H1 (cell line): ENCODE results near the gene C1QTNF4. TPM values are rescaled to one million over a fixed set of nuclear protein-coding genes. Genes with fewer than 3 reads are reported as not detected.

ENCODE experiments used
- CTCF ChIA-PET: fragments of 300-600 bp; sonication (Branson Sonifier 250); formaldehyde crosslinking; loops from one replicate; lab custom pipeline; 2021; ENCODE audit not compliant: partially characterized antibody; lab: Charles Lee
- POLR2A ChIA-PET: fragments of 300-600 bp; sonication (Branson Sonifier 250); formaldehyde crosslinking; loops from one replicate; lab custom pipeline; 2021; ENCODE audit warnings: inconsistent platforms; ENCODE audit not compliant: partially characterized antibody; lab: Charles Lee
- DNase-seq, 2 experiments: peaks; one replicate each; pipeline versions ENCODE4 v3.0.0 to v3.0.0-alpha.2; 2010 to 2022; ENCODE audit warnings: low spot score in 2 of 2, low read depth in 1 of 2, mixed read lengths in 1 of 2
- FAIRE-seq: peaks from 2 replicates; lab custom pipeline; 2011; peaks lifted over from hg19 to GRCh38; lab: Jason Lieb, UNC
- H2AFZ ChIP-seq: 2 replicates; pipeline ENCODE4 v1.8.1; 2012; ENCODE audit warnings: low read length, inconsistent platforms
- H2AK5ac ChIP-seq: 2 replicates; pipeline ENCODE4 v1.6.1; 2013; ENCODE audit warnings: low read depth, low read length
- H2BK120ac ChIP-seq: replicated peaks from 2 replicates; pipeline ENCODE3; 2013; ENCODE audit warnings: low read depth, low read length, inconsistent platforms
- H2BK12ac ChIP-seq: 2 replicates; pipeline ENCODE4 v1.6.1; 2013; ENCODE audit warnings: low read depth, low read length
- H2BK15ac ChIP-seq: 2 replicates; pipeline ENCODE4 v1.6.1; 2013; ENCODE audit warnings: low read length
- H2BK20ac ChIP-seq: 2 replicates; pipeline ENCODE4 v1.6.1; 2013; ENCODE audit warnings: low read length
- H2BK5ac ChIP-seq: 2 replicates; pipeline ENCODE4 v1.6.1; 2013; ENCODE audit warnings: low read depth, low read length
- H3K14ac ChIP-seq: 2 replicates; pipeline ENCODE4 v1.6.1; 2013; ENCODE audit warnings: inconsistent platforms; ENCODE audit not compliant: insufficient read length
- H3K18ac ChIP-seq: 2 replicates; pipeline ENCODE4 v1.6.1; 2013; ENCODE audit warnings: low read length; ENCODE audit errors: extremely low read depth
- H3K23ac ChIP-seq: 2 replicates; pipeline ENCODE4 v1.6.1; 2013; ENCODE audit warnings: inconsistent platforms; ENCODE audit not compliant: insufficient read length
- H3K23me2 ChIP-seq: 2 replicates; pipeline ENCODE4 v1.6.1; 2013; ENCODE audit warnings: low read depth, low read length
- H3K27ac ChIP-seq: 2 replicates; pipeline ENCODE4 v1.6.1; 2011; ENCODE audit warnings: low read depth, low read length, inconsistent platforms
- H3K27me3 ChIP-seq, 4 experiments: replicated peaks in 1 of 4; 1 replicate in 1 of 4; 2 replicates in 3 of 4; pipeline versions ENCODE4 v1.6.1 to v1.8.1; 2011 to 2013; ENCODE audit warnings: low read length in 3 of 4, mild to moderate bottlenecking in 3 of 4, inconsistent platforms in 2 of 4, mixed read lengths in 2 of 4, moderate library complexity in 1 of 4; ENCODE audit not compliant: control insufficient read depth in 3 of 4, insufficient read depth in 3 of 4; ENCODE audit errors: extremely low read depth in 1 of 4
- H3K36me3 ChIP-seq, 4 experiments: 2 replicates each; pipeline versions ENCODE4 v1.6.1 to v1.8.1; 2011 to 2013; ENCODE audit warnings: mild to moderate bottlenecking in 4 of 4, low read length in 3 of 4, moderate library complexity in 2 of 4, control low read depth in 1 of 4, inconsistent platforms in 1 of 4; ENCODE audit not compliant: insufficient read depth in 4 of 4, control insufficient read depth in 2 of 4
- H3K4ac ChIP-seq: replicated peaks from 2 replicates; pipeline ENCODE3; 2013; ENCODE audit warnings: low read length, low read depth, mixed read lengths, inconsistent platforms; ENCODE audit not compliant: insufficient read length
- H3K4me1 ChIP-seq, 4 experiments: replicated peaks in 1 of 4; 1 replicate in 1 of 4; 2 replicates in 3 of 4; pipeline versions ENCODE4 v1.6.1 to v1.8.1; 2011 to 2013; ENCODE audit warnings: low read length in 3 of 4, inconsistent platforms in 2 of 4, mixed read lengths in 1 of 4; ENCODE audit not compliant: insufficient read depth in 4 of 4, control insufficient read depth in 3 of 4
- H3K4me2 ChIP-seq, 2 experiments: 2 replicates each; pipeline versions ENCODE4 v1.6.1 to v1.8.1; 2011 to 2013; ENCODE audit warnings: low read depth in 2 of 2, low read length in 2 of 2, control low read depth in 1 of 2, inconsistent platforms in 1 of 2, mild to moderate bottlenecking in 1 of 2; ENCODE audit not compliant: insufficient read depth in 1 of 2
- H3K4me3 ChIP-seq, 4 experiments: fragments of 200-600, 300-600 bp in 1 of 4; sonication (generic), shearing (Covaris generic), sonication (Bioruptor Twin) in 1 of 4; 2 replicates each; pipeline versions ENCODE4 v1.5.1 to v1.8.1; 2011 to 2016; ENCODE audit warnings: low read length in 4 of 4, low read depth in 3 of 4, control low read depth in 2 of 4, inconsistent platforms in 2 of 4, mild to moderate bottlenecking in 2 of 4, mixed read lengths in 1 of 4, moderate library complexity in 1 of 4; ENCODE audit not compliant: insufficient read depth in 2 of 4; ENCODE audit errors: extremely low read depth in 1 of 4
- H3K56ac ChIP-seq: replicated peaks from 2 replicates; pipeline ENCODE3; 2013; ENCODE audit warnings: low read depth, mild to moderate bottlenecking, mixed read lengths, low read length, inconsistent platforms; ENCODE audit not compliant: insufficient read length
- H3K79me1 ChIP-seq: 2 replicates; pipeline ENCODE4 v1.6.1; 2013; ENCODE audit warnings: low read depth, low read length, control low read depth
- H3K79me2 ChIP-seq, 2 experiments: 2 replicates each; pipeline versions ENCODE4 v1.6.1 to v1.8.1; 2012 to 2013; ENCODE audit warnings: low read length in 2 of 2, mild to moderate bottlenecking in 2 of 2, inconsistent platforms in 1 of 2; ENCODE audit not compliant: insufficient read depth in 2 of 2, control insufficient read depth in 1 of 2
- H3K9ac ChIP-seq, 4 experiments: replicated peaks in 1 of 4; 1 replicate in 1 of 4; 2 replicates in 3 of 4; pipeline versions ENCODE4 v1.6.1 to v1.8.1; 2011 to 2013; ENCODE audit warnings: low read depth in 3 of 4, low read length in 3 of 4, control low read depth in 2 of 4, mild to moderate bottlenecking in 2 of 4, moderate library complexity in 2 of 4, inconsistent platforms in 1 of 4; ENCODE audit errors: extremely low read depth in 1 of 4
- H3K9me3 ChIP-seq, 2 experiments: 2 replicates each; pipeline versions ENCODE4 v1.6.1 to v1.8.1; 2012 to 2013; ENCODE audit warnings: mild to moderate bottlenecking in 2 of 2, moderate library complexity in 2 of 2, control low read depth in 1 of 2, inconsistent platforms in 1 of 2, low read depth in 1 of 2, low read length in 1 of 2, mixed read lengths in 1 of 2; ENCODE audit not compliant: insufficient read depth in 2 of 2
- H4K20me1 ChIP-seq, 2 experiments: replicated peaks in 1 of 2; 2 replicates each; pipeline versions ENCODE3 to v1.8.1; 2011 to 2013; ENCODE audit warnings: inconsistent platforms in 2 of 2, low read length in 2 of 2, mild to moderate bottlenecking in 1 of 2; ENCODE audit not compliant: insufficient read depth in 2 of 2, control insufficient read depth in 1 of 2
- H4K5ac ChIP-seq: 2 replicates; pipeline ENCODE4 v1.6.1; 2013; ENCODE audit warnings: low read length, low read depth, mixed read lengths, inconsistent platforms; ENCODE audit not compliant: insufficient read length
- H4K8ac ChIP-seq: 2 replicates; pipeline ENCODE4 v1.8.0; 2013; ENCODE audit warnings: mild to moderate bottlenecking, moderate library complexity, low read length, inconsistent platforms; ENCODE audit not compliant: insufficient read depth; ENCODE audit errors: extremely low read depth
- H4K91ac ChIP-seq: replicated peaks from 2 replicates; pipeline ENCODE3; 2013; ENCODE audit warnings: low read length, mixed read lengths, inconsistent platforms; ENCODE audit not compliant: insufficient read length
- SP1 ChIP-seq: IDR thresholded peaks from 2 replicates; pipeline ENCODE4 v1.6.1; 2011; ENCODE audit warnings: low read depth, low read length
- SP2 ChIP-seq: IDR thresholded peaks from 2 replicates; pipeline ENCODE4 v1.6.1; 2012; ENCODE audit warnings: mild to moderate bottlenecking, low read length, inconsistent platforms
- TAF7 ChIP-seq: optimal IDR thresholded peaks from 2 replicates; pipeline ENCODE3; 2011; ENCODE audit warnings: low read depth, mild to moderate bottlenecking, inconsistent platforms, low read length, moderate library complexity, borderline replicate concordance
- ZNF274 ChIP-seq: IDR thresholded peaks from 2 replicates; pipeline ENCODE4 v1.7.0; 2012; ENCODE audit warnings: low read length, borderline replicate concordance; ENCODE audit errors: extremely low read depth
- WGBS, 2 experiments: shearing (Covaris generic) in 1 of 2; methylation state at CpG; one replicate each; pipeline versions ENCODE4 v1.1.6 to v1.1.7; 2013 to 2015; ENCODE audit warnings: low lambda C conversion rate in 2 of 2, mixed read lengths in 2 of 2, inconsistent platforms in 1 of 2, low coverage in 1 of 2, missing lambda C conversion rate in 1 of 2; ENCODE audit not compliant: insufficient replicate concordance in 2 of 2, insufficient coverage in 1 of 2, insufficient read length in 1 of 2; ENCODE audit errors: extremely low coverage in 1 of 2, missing lambda C conversion rate in 1 of 2; 5-methylcytosine and 5-hydroxymethylcytosine counted together
- polyA plus RNA-seq, 7 experiments: library from polyadenylated mRNA; depleted of rRNA in 3 of 7; stranded (reverse) in 5 of 7; unstranded in 2 of 7; fragments of >200 nt in 5 of 7; fragments of 200-250 nt in 2 of 7; gene quantifications; 1 replicate in 5 of 7; 2 replicates in 1 of 7; 4 replicates in 1 of 7; pipeline versions ENCODE4 v1.2.1 to v1.2.3, GENCODE V29; 2011 to 2013; ENCODE audit warnings: missing spikeins in 2 of 7, mixed read lengths in 2 of 7
- total RNA-seq: library from RNA; stranded (reverse); fragmentation: NEBNext Ultra II Directional; extraction: Animal tissue kit (Norgen Biotek cat#: 25700); gene quantifications from 2 replicates; pipeline ENCODE4 v1.2.1, GENCODE V29; 2021
- TF ChIP-seq, protein P1 (sequence below): IDR thresholded peaks from 2 replicates; pipeline ENCODE4 v1.6.1; 2011; ENCODE audit warnings: low read depth, mild to moderate bottlenecking, low read length; ENCODE audit not compliant: insufficient read depth

The C1QTNF4 gene
- total and polyA plus RNA-seq, 2 of the 8 experiments (the other 6 are each of a cell fraction or from before 2014, with no cell fraction given): 3.9 to 6.0 TPM

DNA sequence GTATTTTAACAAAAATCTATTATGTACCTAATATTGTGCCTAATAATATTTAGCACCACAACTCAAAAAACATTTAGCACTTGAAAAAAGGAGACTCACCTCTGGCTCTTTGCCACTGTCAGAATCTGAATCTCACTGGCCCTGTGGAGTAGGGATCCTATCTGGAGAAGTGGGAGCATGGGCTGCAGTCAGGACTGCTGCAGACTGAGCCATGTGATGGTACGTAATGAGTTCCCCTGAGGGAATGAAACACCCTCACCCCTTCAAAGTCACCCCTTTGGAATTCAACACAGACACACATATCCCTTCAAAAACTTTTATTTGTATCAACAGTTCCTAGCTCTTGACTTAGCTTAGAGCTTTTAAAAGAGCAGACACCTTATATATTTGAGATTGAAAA is 22.3 kb downstream of the C1QTNF4 start:
- H3K23ac ChIP-seq: no peak overlapping the region
- no peak overlapping the region for H3K9ac ChIP-seq
- H3K79me2 ChIP-seq: peaks cover 0 to 9% of the 10 kb centered on the region in 2 experiments; a peak in 2 of 4 replicates
- H3K79me1 ChIP-seq: peaks cover 8% of the 10 kb centered on the region; the same call in 1 of the 2 replicates
- no peaks in the 10 kb centered on the region for H3K27me3 ChIP-seq
- peaks cover 11 to 44% (median 23%) of the 10 kb centered on the region in 4 experiments for H3K36me3 ChIP-seq
- no peak overlapping the region for H3K4me3 ChIP-seq
- H3K14ac ChIP-seq: no peak overlapping the region
- no peak overlapping the region for H3K27ac ChIP-seq
- H3K4ac ChIP-seq: no peak overlapping the region
- 86% methylated on average over 1 of the region's 1 CpG; no CpG with 5 or more reads in 1 of the 2 experiments for WGBS, 2 experiments
- no peak overlapping the region for H2AK5ac ChIP-seq
- POLR2A ChIA-PET: interaction anchor here (1.1 to 1.5 kb wide), 5 partner anchors 9 to 49 kb away, joined by 3 to 8 read pairs (median 4); partner anchors contain the start of gene CELF1
- no peak overlapping the region for H2BK12ac ChIP-seq
- H2BK5ac ChIP-seq: no peak overlapping the region
- H2BK120ac ChIP-seq: no peak overlapping the region
- no peak overlapping the region for H3K56ac ChIP-seq
- no peaks in the 10 kb centered on the region for H3K23me2 ChIP-seq
- no peak overlapping the region for H3K18ac ChIP-seq
- no peaks in the 10 kb centered on the region for H3K4me1 ChIP-seq
- no peak overlapping the region for H2BK20ac ChIP-seq
- CTCF ChIA-PET: interaction anchor here (2.0 kb wide), 1 partner anchor 45 kb away, joined by 5 read pairs; no protein-coding TSS in a partner anchor
- H2BK15ac ChIP-seq: no peak overlapping the region
- H3K4me2 ChIP-seq: no peak overlapping the region
- H4K20me1 ChIP-seq: peaks cover 0 to 8% of the 10 kb centered on the region in 2 experiments
- no peak overlapping the region for H2AFZ ChIP-seq
- FAIRE-seq (no peak), DNase-seq (no peak)
- H4K91ac ChIP-seq: no peak overlapping the region
- H4K8ac ChIP-seq: no peak overlapping the region
- H3K9me3 ChIP-seq: no peaks in the 10 kb centered on the region
- H4K5ac ChIP-seq: no peak overlapping the region
- no peak for TF ChIP-seq TAF7
- TF ChIP-seq SP1: no peak
- TF ChIP-seq ZNF274: no peak
- TF ChIP-seq, protein P1, sequence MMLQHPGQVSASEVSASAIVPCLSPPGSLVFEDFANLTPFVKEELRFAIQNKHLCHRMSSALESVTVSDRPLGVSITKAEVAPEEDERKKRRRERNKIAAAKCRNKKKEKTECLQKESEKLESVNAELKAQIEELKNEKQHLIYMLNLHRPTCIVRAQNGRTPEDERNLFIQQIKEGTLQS: no peak
- no peak for TF ChIP-seq SP2
